ENCODE data around the gene PCK2. TPM values are rescaled to one million over a fixed set of nuclear protein-coding genes. Genes with fewer than 3 reads are reported as not detected.

Gene PCK2
- total and polyA plus RNA-seq, 2 of the 13 experiments (the other 11 are each of a cell fraction or from before 2014, with no cell fraction given): 129 to 272 TPM

GRCh38 chr14:24067133-24068082 lies 26.7 kb upstream of the PCK2 start (continued):
- TF ChIP-seq FOXA3 (CRISPR knock-in tag; IDR thresholded peaks at IDR 0.05): peak; percentile 66
- no peak for TF ChIP-seq LCORL (IDR thresholded peaks at IDR 0.05)
- TF ChIP-seq LCORL (CRISPR knock-in tag; IDR thresholded peaks at IDR 0.05): peak; percentile 95
- TF ChIP-seq REXO4 (CRISPR knock-in tag; IDR thresholded peaks at IDR 0.05; ENCODE audit: borderline replicate concordance): no peak
- TF ChIP-seq NRL (CRISPR knock-in tag; IDR thresholded peaks at IDR 0.05; ENCODE audit: borderline replicate concordance): no peak; the same call in 1 of the 2 replicates
- TF ChIP-seq ZNF746 (CRISPR knock-in tag; IDR thresholded peaks at IDR 0.05): peak; percentile 72; the same call in 1 of the 2 replicates
- TF ChIP-seq SOX13 (IDR thresholded peaks at IDR 0.05): no peak
- TF ChIP-seq SOX13 (CRISPR knock-in tag; conservative IDR thresholded peaks at IDR 0.05 in 1 of 2, IDR thresholded peaks at IDR 0.05 in 1 of 2): peak in 1 of 2 experiments; percentile 36; a peak in 2 of 4 replicates
- no peak for TF ChIP-seq POLR2G (IDR thresholded peaks at IDR 0.05; ENCODE audit: low read depth, low read length)
- TF ChIP-seq THAP9 (CRISPR knock-in tag; IDR thresholded peaks at IDR 0.05; ENCODE audit: borderline replicate concordance): peak; percentile 58; the same call in 1 of the 2 replicates
- TF ChIP-seq ZC3H13 (CRISPR knock-in tag; IDR thresholded peaks at IDR 0.05): no peak
- no peak for TF ChIP-seq SP1 (IDR thresholded peaks at IDR 0.05)
- TF ChIP-seq SP1 (CRISPR knock-in tag; IDR thresholded peaks at IDR 0.05): no peak
- TF ChIP-seq ATM (IDR thresholded peaks at IDR 0.05; ENCODE audit: borderline replicate concordance): no peak
- peak; percentile 55; the same call in 1 of the 2 replicates for TF ChIP-seq ZMYM4 (CRISPR knock-in tag; IDR thresholded peaks at IDR 0.05)
- TF ChIP-seq ZNF34 (CRISPR knock-in tag; IDR thresholded peaks at IDR 0.05; ENCODE audit: borderline replicate concordance): no peak
- no peak for TF ChIP-seq TEF (CRISPR knock-in tag; IDR thresholded peaks at IDR 0.05)
- TF ChIP-seq ZEB1 (IDR thresholded peaks at IDR 0.05; ENCODE audit: insufficient replicate concordance, low read depth): no peak
- TF ChIP-seq, protein P1, sequence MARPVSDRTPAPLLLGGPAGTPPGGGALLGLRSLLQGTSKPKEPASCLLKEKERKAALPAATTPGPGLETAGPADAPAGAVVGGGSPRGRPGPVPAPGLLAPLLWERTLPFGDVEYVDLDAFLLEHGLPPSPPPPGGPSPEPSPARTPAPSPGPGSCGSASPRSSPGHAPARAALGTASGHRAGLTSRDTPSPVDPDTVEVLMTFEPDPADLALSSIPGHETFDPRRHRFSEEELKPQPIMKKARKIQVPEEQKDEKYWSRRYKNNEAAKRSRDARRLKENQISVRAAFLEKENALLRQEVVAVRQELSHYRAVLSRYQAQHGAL (CRISPR knock-in tag; IDR thresholded peaks at IDR 0.05; ENCODE audit: not compliant biosample characterization): no peak
- no peak; the same call in 1 of the 2 replicates for TF ChIP-seq ZNF280B (CRISPR knock-in tag; IDR thresholded peaks at IDR 0.05; ENCODE audit: borderline replicate concordance)
